Duodenal mucosa (tissue), 2 donors: ENCODE results near the gene NFATC2.

Experiments
- H3K27ac ChIP-seq: one replicate; pipeline ENCODE4 v1.7.0; 2013; ENCODE audit warnings: low read depth, low read length
- H3K27me3 ChIP-seq, 2 donors: one replicate each; pipeline ENCODE4 v1.7.0; 2013; ENCODE audit warnings: low read length in 2 of 2, control low read depth in 1 of 2; ENCODE audit not compliant: insufficient read depth in 2 of 2, control insufficient read depth in 1 of 2
- H3K36me3 ChIP-seq, 2 donors: one replicate each; pipeline ENCODE4 v1.7.0; 2013; ENCODE audit warnings: low read length in 2 of 2, control low read depth in 1 of 2; ENCODE audit not compliant: insufficient read depth in 2 of 2, control insufficient read depth in 1 of 2
- H3K4me1 ChIP-seq, 2 donors: one replicate each; pipeline ENCODE4 v1.7.0; 2013; ENCODE audit warnings: low read length in 2 of 2, control low read depth in 1 of 2; ENCODE audit not compliant: insufficient read depth in 2 of 2, control insufficient read depth in 1 of 2
- H3K4me3 ChIP-seq, 2 donors: one replicate each; pipeline ENCODE4 v1.7.0; 2013; ENCODE audit warnings: low read length in 2 of 2, low read depth in 1 of 2
- H3K9ac ChIP-seq, 2 donors: one replicate each; pipeline ENCODE4 v1.7.0; 2013; ENCODE audit warnings: low read length in 2 of 2, low read depth in 1 of 2
- H3K9me3 ChIP-seq, 2 donors: one replicate each; pipeline ENCODE4 v1.7.0; 2013; ENCODE audit warnings: low read length in 2 of 2, control low read depth in 1 of 2; ENCODE audit not compliant: control insufficient read depth in 1 of 2

The NFATC2 gene

DNA sequence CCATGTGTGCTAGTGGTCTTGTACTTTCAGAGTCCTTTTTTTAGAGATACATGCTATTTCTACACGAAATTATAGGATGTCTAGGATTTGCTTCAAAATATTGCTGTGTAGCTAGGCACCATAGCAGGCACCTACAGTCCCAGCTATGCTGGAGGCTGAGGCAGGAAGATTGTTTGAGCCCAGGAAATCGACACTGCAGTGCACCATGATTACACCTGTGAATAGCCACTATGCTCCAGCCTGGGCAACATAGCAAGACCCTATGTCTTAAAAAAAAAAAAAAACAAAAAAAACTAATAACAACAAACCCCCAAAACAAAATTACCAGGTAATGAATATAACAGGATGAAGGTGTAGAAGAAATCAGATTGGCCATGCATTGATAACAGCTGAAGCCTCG, 121.7 kb downstream of the NFATC2 start:
- no peak overlapping the region for H3K4me3 ChIP-seq
- peaks cover 4 to 20% of the 10 kb centered on the region in 2 donors for H3K4me1 ChIP-seq
- H3K27ac ChIP-seq = no peak overlapping the region
- peaks cover 11 to 17% of the 10 kb centered on the region in 2 donors for H3K36me3 ChIP-seq
- no peaks in the 10 kb centered on the region for H3K9me3 ChIP-seq
- no peak overlapping the region for H3K9ac ChIP-seq
- H3K27me3 ChIP-seq = no peaks in the 10 kb centered on the region

DNA sequence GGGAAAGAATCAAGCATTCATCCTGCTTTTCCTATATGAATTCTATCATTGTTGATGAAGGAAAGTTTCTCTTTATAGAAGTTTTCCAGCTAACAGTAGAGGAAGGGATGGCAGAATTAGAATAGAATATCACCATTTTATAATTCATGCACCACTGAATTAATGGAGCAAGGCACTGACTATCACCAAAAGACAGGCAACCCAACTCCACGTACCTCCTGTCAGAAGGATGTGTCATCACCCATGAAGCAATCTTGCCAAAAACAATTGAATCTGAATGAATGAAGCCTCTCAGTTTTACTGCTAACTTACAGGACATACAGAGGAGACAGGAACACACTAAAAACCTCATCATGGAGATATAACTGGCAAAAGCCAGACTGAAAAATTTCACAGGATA, 122.4 kb downstream of the NFATC2 start:
- Histone ChIP-seq H3K36me3 (peaks cover 11 to 17% of the 10 kb centered on the region in 2 donors), H3K9me3 (no peaks in the 10 kb centered on the region), H3K4me1 (peaks cover 4 to 23% of the 10 kb centered on the region in 2 donors), H3K9ac (no peak overlapping the region), H3K27ac (no peak overlapping the region), H3K27me3 (no peaks in the 10 kb centered on the region), H3K4me3 (no peak overlapping the region)

DNA sequence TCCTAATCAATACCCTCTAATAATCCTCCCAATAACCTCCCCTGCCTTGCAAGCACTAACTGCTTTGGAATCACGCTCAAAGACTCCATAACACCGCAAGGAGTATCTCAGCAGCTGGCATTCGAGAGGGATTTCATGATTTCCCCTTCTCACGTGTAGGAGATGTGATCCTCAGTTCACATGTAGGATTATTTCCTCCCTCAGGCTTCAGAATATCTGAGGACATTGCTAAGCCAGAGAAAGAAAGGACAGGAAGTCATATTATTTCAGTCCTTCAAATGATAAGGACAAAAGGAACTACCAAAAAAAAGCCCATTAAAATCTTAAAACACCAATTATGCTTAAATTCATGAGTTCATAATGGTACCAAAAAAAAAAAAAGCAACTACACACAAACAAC, 122.9 kb downstream of the NFATC2 start:
- H3K36me3 ChIP-seq = peaks cover 11 to 16% of the 10 kb centered on the region in 2 donors
- no peak overlapping the region for H3K9ac ChIP-seq
- no peaks in the 10 kb centered on the region for H3K9me3 ChIP-seq
- H3K4me1 ChIP-seq = peaks cover 4 to 26% of the 10 kb centered on the region in 2 donors
- no peaks in the 10 kb centered on the region for H3K27me3 ChIP-seq
- H3K27ac ChIP-seq = no peak overlapping the region
- H3K4me3 ChIP-seq = no peak overlapping the region

DNA sequence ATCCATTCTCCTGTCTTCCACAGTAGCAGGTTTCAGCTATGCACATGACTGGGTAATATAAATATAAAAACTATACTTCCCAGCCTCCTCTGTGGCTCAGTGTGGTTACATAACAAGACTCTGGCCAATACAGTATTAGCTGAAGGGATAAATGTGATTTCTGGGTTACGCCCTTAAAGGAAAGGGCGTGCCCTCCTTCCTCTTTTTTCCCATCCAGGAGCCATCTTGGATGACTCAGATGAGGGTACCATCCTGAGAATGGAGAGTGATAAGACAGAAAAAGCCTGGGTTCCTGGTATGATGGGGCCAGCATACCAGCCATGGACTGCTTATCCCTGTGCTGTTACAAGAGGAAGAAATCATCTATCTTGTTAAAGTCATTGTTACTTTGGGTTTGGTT, 123.3 kb downstream of the NFATC2 start:
- H3K27ac ChIP-seq = no peak overlapping the region
- no peak overlapping the region for H3K4me3 ChIP-seq
- no peaks in the 10 kb centered on the region for H3K9me3 ChIP-seq
- peaks cover 4 to 23% of the 10 kb centered on the region in 2 donors for H3K4me1 ChIP-seq
- no peaks in the 10 kb centered on the region for H3K27me3 ChIP-seq
- peaks cover 11 to 12% of the 10 kb centered on the region in 2 donors for H3K36me3 ChIP-seq
- H3K9ac ChIP-seq = no peak overlapping the region

DNA sequence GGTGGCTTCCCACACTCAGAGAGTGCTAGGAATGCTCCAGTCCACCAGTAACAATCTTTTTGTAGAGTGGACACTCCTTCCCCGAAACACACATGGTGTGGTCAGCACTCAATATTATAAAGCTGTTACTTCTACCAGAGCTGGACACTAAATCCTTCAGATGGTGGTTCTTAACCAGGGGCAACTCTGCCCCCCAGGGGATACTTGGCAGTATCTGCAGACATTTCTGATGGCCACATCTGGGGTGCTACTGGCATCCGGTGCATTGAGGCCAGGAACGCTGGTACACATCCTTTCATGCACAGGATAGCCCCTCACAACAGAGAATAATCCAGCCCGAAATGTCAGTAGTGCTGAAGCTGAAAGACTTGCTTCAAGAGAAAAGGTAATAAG, 124.4 kb downstream of the NFATC2 start:
- peaks cover 1 to 11% of the 10 kb centered on the region in 2 donors for H3K36me3 ChIP-seq

DNA sequence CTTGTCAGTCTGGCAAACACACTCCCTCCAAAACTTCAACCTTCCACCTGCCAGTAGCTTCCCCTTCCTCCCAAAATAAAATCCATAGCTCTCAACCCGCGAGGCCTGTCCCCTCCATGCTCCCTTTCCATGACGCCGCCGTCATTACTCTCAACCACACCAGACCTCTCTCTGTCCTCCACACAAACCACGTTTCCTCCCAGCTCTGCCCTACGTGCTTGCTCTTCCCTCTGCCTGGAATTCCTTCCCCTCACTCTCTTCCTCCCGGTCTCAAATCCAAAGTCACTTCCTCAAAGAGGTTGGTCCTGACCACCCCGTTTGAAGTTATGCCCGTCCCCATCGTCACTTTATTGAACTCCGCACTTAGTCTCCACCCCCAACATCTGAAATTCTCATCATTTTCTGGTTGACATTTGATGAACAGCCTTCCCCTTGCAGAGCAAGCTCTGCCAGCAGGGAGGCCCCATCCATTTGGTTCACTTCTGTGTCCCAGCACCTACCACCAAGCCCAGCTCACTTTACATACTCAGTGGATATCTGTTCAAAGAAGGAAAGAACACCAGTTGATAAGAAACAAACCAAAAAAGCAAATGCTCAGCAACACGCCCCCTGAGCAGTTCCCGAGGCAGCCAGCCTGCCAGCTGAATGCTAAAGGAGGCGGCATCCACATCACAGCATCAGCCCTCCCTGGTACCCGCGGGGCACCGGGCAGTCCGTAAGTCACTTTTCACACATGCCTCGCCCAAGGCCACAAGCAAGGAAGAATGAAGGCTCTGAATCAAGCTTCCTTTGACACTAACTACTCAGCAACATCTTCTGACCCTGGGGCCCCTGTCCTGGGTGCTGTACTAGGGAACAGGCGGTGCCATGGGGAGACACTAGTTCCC, 125.0 kb downstream of the NFATC2 start:
- Histone ChIP-seq H3K9ac (no peak overlapping the region), H3K36me3 (peaks cover 0 to 11% of the 10 kb centered on the region in 2 donors), H3K9me3 (no peaks in the 10 kb centered on the region), H3K27ac (no peak overlapping the region), H3K4me3 (no peak overlapping the region), H3K4me1 (peaks cover 4 to 17% of the 10 kb centered on the region in 2 donors), H3K27me3 (no peaks in the 10 kb centered on the region)

More for the DNA sequence above, 124.4 kb downstream of the NFATC2 start:
- Histone ChIP-seq H3K27me3 (no peaks in the 10 kb centered on the region), H3K4me1 (peaks cover 4 to 15% of the 10 kb centered on the region in 2 donors), H3K27ac (no peak overlapping the region), H3K9me3 (no peaks in the 10 kb centered on the region), H3K9ac (no peak overlapping the region), H3K4me3 (no peak overlapping the region)

DNA sequence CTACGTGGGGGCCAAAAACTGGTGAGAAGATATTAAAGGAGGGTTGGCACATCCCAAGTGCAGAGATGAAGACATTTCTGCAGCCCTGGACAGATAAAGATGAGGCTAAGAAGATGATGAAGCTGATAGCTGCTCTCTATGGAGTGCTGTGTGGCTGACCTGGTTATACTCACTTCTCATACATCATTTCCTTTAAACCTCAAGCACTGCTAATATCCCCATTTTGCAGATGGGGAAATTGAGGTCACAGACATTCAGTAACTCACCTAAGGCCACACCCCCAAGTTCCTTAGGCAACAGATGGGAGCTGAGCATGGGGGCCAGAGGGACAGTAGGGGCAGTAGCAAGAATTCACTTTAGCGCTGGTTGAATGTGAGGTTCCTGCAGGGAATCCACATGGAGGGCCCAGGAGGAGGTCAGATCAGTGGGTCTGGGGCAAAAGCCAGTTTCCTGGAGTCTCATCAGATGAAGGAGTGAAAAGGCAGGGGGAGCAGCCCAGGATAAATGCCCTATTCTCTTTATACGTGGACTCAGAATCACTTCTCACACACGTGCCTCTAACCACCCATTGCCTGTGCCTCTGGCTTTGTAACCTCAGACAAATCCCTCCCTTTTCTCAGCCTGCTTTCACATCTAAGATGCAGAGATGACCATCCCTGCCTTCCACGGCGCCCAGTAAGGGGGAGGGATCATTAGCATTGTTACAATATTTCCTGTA, 125.8 kb downstream of the NFATC2 start:
- Histone ChIP-seq H3K9me3 (no peaks in the 10 kb centered on the region), H3K36me3 (peaks cover 0 to 11% of the 10 kb centered on the region in 2 donors), H3K9ac (no peak overlapping the region), H3K27ac (no peak overlapping the region), H3K27me3 (no peaks in the 10 kb centered on the region), H3K4me3 (no peak overlapping the region), H3K4me1 (peaks cover 4 to 24% of the 10 kb centered on the region in 2 donors)

DNA sequence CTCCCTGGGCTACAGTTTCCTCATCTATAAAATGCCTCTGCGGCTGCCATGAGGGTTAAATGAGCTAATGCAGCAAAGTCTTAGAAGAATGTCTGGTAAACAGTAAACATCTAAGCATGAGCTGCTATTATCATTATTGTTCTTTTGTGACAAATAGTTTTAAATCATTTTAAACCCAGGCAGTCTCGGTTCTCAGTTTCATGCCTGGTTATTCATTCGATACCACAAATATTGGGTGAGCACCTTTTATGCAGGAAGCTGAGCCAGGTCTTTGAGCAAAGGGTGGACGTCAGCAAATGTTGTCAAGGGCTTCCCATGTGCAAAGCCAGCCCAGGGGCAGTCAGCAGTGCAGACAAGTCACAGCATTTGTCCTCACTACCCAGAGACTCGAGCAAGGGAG, 128.7 kb downstream of the NFATC2 start:
- Histone ChIP-seq H3K9me3 (no peaks in the 10 kb centered on the region), H3K36me3 (peaks cover 8 to 21% of the 10 kb centered on the region in 2 donors), H3K27ac (no peak overlapping the region), H3K27me3 (no peaks in the 10 kb centered on the region), H3K9ac (no peak overlapping the region), H3K4me1 (peaks cover 4 to 24% of the 10 kb centered on the region in 2 donors), H3K4me3 (no peak overlapping the region)

DNA sequence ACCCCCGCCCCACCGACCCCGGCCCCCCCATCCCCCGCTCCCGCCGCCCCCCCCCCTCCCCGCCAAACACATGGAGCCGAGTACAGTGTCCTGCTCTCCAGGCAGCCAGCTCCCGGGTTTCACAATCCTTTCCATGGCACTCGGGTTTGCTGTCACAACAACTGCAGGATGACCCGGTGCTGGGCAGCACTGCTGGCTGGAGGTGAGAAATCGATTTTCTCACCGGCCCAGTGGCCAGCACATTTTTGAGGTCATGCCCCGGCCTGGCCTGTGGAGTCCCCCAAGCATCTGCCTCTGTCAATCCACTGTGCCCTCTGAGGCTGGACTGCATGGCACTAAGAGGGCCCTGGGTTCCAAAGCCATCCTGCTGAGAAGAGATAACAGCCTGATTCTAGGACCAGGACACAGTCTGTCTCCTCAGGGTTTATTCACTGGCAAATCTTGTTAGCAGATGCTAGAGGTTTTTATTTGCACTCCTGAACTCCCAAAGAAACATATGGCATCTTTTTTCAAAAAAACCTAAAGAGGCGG, 129.5 kb downstream of the NFATC2 start:
- no peak overlapping the region for H3K9ac ChIP-seq
- no peak overlapping the region for H3K27ac ChIP-seq
- H3K36me3 ChIP-seq = peaks cover 12 to 19% of the 10 kb centered on the region in 2 donors
- no peak overlapping the region for H3K4me3 ChIP-seq
- H3K27me3 ChIP-seq = no peaks in the 10 kb centered on the region
- H3K4me1 ChIP-seq = peaks cover 4 to 24% of the 10 kb centered on the region in 2 donors
- no peaks in the 10 kb centered on the region for H3K9me3 ChIP-seq

DNA sequence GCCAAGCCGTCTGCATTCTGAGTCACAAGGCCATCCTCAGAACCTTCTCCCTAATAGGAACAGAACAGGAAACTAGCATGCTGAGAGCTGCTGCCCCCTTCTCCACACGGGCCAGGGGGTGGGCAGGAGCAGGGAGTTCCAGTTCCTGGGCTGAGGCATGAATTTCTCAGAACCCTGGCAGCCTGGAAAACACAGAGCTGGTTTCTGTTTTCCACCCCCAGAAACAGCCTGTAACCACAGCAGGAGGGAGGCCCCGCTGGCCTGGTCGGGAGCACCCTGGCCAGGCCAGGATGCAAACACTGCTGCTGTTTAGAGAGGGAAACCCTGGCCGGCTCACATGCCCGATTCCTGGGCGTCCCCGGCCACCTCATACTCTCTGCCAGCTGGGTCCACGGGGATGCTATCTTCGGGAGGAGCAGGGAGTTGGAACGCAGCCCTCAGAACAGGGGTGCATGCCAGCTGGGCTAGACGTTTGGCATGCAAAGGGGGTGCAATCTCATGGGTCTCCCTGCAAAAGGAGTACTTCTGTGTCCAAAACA, 130.1 kb downstream of the NFATC2 start:
- no peaks in the 10 kb centered on the region for H3K27me3 ChIP-seq
- no peak overlapping the region for H3K4me3 ChIP-seq
- H3K4me1 ChIP-seq = peaks cover 0 to 24% of the 10 kb centered on the region in 2 donors
- no peak overlapping the region for H3K27ac ChIP-seq
- peaks cover 12 to 15% of the 10 kb centered on the region in 2 donors for H3K36me3 ChIP-seq
- no peak overlapping the region for H3K9ac ChIP-seq
- H3K9me3 ChIP-seq = no peaks in the 10 kb centered on the region
